Measurements from ENCODE around the gene ZSCAN22.
A peak's percentile ranks its signal among the peaks of the same experiment; 100 is the strongest.

Gene ZSCAN22

DNA sequence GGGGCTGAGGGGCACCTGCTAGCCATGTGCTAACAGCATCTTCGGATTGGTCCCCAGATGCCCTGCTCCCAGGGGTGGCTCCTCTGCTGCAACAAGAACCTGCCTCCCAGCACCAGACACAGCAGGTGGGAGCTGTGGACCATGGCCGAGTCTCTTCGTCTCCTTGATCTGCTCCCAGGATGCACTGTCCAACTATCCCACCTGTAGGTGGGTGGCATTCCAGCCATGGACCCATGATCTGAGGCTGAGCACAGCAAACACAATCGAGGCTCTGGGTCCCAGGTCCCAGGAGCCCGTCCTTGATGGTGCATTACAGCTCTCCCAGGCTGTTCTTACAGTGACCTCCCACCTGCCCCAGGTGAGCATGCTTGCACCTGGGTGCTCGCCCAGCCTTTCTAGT lies 52.5 kb downstream of the ZSCAN22 start:
- DNase-seq: no peak

DNA sequence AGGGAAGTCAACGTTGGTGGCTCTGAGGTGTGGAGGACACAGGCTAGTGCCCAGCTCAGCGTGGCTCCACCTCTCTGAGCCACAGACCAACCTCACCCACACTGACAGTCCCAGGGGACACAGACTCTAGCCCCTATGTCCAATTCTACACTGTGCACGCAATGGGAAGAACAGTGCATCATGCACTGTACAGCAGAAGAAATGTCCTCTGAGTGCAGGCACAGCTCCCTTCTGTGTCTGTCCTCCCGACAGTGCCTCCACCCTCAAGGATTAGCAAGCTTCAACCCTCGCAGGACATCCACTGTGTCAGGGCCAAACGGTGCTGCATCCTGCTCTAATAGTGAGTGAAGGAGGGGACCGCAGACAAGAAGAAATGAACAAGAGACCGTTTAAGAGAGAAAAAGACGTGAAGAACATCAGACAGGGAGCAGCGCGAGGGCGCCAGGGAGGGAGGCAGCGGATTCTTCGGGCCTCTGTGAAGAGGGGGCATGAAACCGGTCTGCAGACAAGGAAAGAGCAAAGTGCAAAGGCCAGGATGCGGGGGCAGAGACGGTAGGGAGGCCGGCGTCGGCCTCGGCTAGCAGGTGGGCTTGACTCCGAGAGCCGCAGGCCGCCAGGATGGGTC lies 53.4 kb downstream of the ZSCAN22 start:
- no peak for DNase-seq

DNA sequence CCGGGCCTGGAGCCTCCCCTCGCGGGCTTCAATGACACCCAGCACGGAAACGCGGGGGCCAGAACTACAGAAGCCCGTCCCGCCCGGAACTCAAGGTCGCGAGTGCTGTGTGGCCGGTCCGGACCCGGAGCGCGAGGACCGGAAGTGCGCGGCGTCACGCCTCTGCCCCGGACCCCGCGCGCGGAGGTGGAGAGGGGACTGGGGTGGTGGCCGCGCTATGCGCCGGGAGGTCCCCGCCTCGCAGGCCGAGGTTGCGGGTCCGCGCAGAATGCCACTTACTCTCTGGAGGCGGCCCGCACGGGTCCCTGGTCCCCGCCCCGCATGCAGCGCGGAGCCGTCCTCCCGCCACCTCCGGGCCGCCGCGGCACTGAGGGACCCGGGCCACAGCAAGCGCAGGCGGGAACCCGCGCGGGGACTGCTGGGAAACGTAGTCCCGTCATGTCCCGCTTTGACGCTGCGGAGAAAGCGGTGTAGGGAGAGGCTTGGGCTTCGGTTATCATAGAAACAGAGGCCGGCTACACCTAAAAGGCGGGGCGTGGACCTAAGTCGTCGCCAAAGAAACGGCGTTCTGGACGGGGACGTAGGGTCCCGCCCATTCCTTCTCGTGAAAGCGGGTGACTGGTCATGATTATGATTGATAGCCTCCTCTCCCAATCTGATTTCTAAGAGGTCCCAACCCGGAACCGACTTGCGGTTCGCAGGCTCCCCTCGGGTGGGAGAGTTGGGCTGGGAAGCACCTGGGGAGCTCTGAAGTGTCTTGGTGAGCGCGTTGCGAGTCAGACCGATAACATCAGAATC lies 54.1 kb downstream of the ZSCAN22 start, which contains the start of gene ZNF837:
ZNF837 (minus strand) TSS at position 369 of the 798 bp plus-strand sequence. CDS start 11,698 bp downstream, outside the sequence.
- peak; percentile 90 to 94 for DNase-seq

DNA sequence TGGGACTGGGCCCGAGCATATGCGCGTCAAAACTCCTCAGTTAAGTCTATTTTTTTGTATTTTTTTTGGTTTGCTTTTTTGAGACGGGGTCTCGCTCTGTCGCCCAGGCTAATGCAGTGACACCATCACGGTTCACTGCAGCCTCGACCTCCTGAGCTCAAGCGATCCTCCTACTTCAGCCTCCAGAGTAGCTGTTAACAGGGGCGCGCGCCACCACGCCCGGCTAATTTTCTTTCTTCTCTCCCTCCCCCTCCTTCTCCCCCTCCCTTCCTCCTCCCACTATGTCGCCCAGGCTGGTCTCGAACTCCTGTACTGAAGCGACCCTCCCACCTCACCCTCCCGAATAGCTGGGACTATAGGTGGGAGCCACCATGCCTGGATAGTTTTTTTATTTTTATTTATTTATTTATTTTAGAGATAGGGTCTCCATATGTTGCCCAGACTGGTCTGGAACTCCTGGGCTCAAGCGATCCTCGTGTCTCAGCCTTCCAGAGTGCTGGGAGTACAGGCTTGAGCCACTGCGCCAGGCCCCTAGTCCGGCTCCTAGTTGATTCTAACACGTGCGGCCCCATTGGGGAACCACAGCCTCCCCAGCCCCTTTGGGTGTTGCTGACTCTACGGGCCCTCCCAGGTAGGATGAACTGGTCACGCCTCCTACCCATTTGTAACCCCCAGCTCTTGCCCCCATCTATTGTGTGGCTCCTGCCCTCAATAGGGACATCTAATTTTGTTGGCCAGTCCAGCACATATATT lies 54.8 kb downstream of the ZSCAN22 start:
- no peak for DNase-seq

DNA sequence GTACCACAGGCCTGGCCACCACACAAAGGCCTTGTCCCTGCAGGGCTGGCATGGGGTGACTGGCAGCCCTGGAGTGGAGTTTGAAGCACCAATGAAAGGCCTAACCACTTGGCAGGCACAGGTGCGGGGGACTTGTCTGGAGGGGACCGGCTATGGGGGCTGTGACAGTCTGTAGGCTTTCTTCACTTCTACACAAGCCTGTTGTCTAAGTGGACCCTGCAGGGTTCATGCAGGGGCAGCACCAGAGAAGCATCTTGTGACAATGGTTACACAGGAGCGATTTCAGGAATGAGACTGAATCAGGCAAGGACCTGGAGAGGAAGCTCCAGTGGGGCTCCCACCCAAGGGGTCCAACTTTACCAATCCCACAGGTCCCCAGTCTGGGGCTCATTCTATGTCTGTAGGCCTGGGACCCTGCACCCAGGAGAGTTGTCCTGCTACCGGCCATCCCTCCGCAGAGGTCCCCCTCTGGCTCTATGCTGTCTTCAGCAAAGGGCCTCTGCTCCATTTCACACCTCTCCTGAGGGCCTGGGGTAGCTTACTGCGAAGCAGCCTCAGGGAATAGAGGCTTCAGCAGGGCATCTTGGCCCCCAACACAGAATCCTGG lies 56.3 kb downstream of the ZSCAN22 start:
- DNase-seq: no peak

DNA sequence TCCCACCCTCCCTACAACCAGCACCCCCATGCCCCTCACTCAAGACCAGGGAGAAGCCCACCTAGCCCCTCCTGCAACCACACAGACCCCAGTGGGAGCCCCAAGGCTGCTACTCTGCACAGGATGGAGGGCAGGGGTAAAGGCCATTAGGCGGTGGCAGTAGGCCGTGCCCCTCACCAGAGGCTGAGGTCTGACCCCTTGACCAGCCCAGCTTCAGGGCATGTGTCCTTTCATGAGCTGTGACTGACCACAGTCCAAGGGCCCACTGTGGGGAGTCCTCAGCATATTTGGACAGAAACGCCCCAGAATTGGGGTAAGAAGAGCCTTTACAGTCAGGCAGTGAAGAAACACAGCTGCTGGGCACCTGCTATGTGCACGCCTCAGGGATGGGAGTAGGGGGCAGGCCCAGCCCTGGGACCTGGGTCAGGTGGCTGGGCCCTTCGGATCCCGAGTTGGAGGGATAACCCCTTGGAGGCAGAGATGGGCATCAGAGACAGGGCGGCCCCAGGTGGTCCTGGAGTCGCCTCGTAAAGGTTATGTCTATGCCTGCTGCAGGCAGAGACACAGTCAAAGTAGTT lies 58.6 kb downstream of the ZSCAN22 start:
- DNase-seq: no peak

DNA sequence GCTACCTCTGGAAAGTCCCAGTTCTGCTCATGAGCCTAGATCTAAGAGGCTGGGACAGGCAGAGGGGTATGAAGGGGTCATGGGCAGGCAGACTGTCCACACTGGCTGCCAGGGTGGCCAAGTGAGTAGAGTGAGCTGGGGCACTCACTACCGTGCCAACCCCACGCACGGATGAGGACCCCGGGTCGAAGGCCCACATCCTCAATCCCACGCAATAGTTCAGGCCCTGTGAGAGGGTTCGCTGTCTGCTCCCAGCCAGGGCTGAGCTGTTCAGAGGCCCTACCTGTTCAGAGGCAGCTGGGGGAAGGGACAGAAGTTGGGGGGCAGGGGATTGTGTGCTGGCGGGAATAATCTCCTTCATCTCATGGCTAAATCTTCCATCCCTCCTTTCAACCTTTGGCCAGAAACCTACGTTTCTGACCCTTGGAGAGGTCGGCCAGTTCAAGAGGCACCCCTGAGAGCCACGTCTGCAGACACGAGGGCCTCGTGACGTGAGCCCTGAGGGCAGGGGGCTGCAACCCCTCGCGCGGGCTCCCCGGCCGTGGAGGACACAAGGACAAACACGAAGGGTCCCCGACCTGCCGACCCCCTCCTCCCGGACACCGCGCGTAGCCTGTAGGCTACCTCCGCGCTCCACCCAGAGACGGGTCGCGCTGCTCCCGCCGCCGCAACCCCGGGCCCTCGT lies 59.2 kb downstream of the ZSCAN22 start:
- DNase-seq: no peak

DNA sequence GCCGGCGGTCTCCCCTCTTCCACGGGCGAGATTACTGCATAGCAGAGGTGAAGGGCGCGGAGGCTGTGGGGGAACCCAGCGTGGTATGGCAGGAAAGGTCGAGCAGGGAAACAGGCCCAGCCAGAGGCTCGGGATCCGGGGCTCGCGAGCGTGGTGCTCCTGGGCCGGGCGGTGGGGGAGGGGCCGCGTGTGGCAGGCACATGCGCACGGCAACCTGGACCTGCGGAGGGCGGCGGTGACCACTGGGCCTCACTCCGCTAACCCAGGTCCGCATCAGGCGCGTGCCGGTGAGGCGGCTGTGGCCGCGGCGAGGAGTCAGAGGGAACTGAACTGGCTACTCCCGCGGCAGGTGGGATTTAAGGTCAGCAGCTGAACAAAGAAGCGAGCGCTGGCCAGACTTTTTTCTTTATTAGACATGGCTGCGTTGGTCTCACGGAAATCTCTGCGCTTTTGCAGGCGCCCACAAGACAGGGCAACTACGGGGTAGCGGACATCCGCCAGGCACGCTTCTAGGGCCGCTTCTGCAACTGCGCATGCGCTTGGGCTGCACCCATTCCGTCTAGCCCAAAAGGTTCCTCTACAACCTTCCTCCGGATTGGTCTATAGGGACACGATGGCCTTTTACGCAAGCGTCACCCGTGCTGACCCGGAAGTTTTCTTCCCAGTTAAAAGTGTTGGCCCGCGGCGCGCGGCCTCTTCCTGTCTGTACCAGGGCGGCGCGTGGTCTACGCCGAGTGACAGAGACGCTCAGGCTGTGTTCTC lies 60.0 kb downstream of the ZSCAN22 start, which contains the start of gene RPS5:
RPS5 (plus strand) TSS at position 694 of the 762 bp plus-strand sequence. CDS start 869 bp downstream, outside the sequence.
- DNase-seq: peak; percentile 94

DNA sequence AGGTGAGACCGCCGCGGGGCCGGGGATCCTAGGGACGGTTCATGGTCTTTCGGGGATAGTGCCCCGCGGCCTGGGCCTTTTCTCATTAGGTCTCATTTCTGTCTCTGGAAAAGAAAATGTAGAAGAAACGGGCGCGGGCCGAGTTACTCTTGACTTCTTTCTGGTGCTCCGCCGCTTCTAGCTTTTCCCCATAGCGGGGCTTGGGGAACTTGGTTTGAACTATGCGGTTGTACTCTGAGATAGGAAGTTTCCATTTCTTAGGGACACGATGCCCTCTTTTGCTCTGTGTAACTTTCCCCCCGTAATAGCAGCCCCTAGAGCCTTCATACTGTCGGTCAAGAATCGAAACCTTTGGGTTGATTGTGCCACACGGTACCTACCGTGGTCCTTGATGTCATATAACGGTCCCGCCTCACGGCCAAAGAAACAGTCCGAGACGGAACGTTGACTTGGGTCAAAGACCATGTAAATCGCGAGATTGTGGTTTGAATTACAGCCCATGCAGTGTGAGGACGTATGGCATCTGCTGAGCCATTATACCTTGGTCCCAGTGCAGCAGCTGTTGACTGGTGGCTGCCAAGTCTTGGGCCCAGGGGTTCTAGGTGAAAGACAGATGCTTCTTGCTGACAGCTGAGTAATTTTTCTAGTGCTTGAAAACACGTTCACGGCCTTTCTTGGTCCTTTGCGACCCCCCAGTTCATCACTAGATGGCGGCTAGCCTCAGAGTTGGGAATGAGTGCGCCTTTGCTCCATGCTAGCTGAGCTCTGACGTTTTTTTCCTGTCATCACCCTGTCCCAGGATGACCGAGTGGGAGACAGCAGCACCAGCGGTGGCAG lies 60.8 kb downstream of the ZSCAN22 start:
- no peak for DNase-seq

DNA sequence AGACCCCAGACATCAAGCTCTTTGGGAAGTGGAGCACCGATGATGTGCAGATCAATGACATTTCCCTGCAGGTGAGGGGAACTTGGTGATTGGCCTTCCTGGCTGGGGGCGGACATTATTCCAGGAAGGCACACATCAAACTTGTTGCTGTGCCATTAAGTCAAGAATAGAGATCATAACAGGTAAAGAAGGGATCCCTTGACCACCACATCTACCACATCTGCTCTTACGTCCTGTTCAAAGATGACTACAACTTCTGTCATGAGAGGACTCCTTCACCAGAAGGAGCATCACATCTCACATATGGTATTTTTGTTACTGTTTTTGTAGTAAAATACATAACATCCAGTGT lies 61.4 kb downstream of the ZSCAN22 start:
- DNase-seq: no peak
